NCI-H128 (cell line): Measurements from ENCODE around the gene NDOR1.

ENCODE experiments used
- DNase-seq: peaks from one replicate; lab custom pipeline; 2025; ENCODE audit not compliant: unreplicated experiment; lab: John Stamatoyannopoulos, UW

The NDOR1 gene

DNA sequence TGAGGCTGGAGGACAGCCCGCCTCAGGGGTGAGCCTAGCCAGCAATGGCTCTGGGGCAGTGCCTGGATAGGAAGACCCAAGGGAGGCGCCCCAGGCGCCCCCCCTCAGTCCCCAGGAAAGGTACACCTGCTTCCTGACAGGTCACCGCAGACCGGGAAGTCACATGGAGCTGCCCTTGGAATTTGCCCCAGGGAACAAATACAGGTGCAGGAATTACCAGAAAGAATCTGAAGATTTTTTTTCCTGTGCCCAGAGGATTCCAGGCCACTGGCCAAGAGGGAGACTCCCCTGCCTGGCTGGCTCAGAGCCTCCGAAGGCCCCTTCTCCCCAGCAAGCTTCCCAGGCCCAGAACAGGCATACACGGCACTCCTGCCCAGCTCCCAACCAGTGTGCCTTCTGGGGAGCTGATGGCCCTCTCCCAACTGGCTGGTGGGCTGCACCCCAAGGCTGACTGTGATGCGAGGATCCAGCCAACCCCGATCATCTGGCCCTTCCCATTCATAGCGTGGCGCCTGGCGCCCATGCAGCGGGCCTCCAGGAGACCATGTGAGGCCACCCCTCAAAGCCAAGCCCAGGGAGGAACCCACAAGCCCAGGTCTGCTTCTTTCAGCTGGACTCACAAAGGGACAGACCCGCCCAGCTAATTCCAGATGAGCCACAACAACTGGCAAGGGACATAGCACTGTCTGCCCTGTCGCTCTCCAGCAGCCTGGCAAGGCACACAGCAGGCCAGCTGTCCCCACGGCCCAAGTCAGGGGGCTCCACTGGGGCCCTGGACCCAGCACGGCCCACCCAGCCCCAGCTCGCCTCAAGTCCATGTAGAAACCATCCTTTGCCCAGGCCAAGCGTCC, 7.2 kb upstream of the NDOR1 start:
- DNase-seq = no peak

DNA sequence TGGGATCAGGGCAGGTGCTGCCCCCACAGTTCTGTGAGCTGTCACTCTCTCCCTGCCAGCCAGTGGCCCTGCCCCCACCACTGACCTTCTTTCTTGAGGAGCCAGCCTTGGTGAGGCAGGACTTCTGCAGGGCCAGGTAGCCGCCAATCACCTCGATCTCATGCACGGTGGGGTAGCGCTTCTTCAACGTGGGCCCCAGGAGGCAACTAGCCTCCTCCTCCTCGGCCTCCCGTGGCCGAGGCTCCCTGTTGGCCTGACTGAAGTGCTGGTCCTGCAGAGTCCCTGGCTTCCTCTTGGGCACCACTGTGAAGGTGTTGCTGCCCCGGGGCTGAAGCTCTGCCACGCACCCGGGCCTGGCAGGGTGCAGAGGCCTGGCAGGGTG, 6.6 kb upstream of the NDOR1 start:
- DNase-seq = no peak

DNA sequence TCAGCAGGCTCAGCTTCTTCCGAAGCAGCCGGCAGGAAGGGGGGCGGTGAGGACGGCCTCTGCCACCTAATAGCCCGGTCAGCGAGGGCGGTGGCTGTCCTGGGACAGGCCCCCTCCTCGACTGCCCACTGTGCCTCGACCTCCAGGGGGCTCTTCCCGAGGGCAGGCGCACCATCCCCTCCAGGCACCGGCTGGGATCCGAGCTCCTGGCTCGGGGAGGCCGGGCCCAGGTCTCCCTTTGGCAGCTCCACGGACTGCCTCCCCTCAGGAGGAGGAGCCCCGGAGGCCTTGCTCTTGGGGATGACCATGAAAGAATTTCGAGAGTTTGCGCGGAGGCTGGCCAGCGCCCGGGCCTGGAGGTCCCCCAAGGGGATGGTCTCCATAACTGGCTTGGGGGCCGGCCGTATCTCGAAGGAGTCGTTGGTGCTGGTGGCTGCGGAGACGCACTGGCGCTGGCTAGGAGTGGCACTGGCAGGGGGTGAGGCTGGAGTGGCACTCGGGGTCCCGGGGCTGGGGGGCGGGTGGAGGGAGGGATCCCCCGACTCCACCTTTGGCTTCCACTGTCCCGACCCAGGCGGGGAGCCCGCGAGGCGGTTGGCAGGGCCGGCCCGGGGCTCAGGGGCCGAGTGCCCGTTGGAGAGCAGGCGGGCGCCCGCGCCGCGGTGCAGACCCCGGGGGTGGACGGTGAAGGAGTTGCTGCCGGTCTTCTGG, 5.9 kb upstream of the NDOR1 start:
- DNase-seq = no peak

- peak; percentile 99 for DNase-seq
These were observed 4.9 kb upstream of the NDOR1 start, which contains the start of gene TPRN for GRCh38 chr9:137200311-137201204. Gene TPRN (minus strand): TSS chr9:137200741. CDS start chr9:137200711, 30 bp downstream.

DNA sequence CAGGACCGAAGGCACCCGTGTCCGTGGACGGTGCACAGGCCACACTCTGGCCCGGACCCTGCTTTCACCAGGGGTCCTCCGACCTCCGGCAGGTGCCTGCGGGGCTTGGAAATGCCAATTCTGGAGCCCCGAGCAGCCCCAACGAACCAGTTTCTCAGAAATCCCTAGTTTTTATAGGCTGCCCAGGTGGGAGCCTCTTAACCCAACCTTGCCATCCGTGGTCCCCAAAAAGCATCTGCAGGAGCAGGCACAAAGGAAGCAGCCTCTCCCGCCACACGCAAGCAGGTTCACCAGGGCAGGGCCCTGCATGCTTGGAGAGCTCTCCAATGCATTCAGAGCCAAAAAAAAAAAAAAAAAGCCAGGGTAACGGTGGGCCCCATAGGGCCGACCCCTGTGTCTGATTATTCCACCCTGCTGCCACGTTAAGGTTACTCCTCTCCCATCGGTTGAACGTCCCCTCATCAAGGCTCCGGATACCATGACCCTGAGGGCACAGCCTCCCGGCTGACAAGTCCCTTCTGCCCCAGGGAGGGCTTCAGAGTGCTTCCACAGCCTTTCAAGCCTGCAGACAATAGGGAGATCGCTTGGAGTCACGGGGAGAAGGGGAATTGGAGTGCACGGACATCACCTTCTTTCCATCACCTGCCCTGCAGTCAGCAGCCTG, 4.2 kb upstream of the NDOR1 start:
- no peak for DNase-seq

- no peak for DNase-seq
These were observed 2.5 kb upstream of the NDOR1 start for GRCh38 chr9:137202966-137203365.

DNA sequence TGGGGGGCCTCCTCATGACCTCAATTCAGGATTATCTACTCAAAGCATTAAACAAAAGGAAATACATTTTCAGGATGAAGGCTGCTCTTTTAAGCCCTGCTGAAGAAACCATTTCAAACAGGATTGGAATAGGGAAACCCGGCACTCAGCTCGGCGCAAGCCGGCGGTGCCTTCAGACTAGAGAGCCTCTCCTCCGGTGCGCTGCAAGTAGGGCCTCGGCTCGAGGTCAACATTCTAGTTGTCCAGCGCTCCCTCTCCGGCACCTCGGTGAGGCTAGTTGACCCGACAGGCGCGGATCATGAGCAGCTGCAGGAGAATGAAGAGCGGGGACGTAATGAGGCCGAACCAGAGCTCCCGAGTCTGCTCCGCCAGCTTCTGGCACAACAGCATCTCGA, 772 bp upstream of the NDOR1 start:
- DNase-seq = no peak

GRCh38 chr9:137206602-137207001, 1.1 kb downstream of the NDOR1 start:
- no peak for DNase-seq

- DNase-seq = no peak
These were observed 6.0 kb downstream of the NDOR1 start for GRCh38 chr9:137211532-137211931.

GRCh38 chr9:137212520-137212919, 7.0 kb downstream of the NDOR1 start:
- no peak for DNase-seq

DNA sequence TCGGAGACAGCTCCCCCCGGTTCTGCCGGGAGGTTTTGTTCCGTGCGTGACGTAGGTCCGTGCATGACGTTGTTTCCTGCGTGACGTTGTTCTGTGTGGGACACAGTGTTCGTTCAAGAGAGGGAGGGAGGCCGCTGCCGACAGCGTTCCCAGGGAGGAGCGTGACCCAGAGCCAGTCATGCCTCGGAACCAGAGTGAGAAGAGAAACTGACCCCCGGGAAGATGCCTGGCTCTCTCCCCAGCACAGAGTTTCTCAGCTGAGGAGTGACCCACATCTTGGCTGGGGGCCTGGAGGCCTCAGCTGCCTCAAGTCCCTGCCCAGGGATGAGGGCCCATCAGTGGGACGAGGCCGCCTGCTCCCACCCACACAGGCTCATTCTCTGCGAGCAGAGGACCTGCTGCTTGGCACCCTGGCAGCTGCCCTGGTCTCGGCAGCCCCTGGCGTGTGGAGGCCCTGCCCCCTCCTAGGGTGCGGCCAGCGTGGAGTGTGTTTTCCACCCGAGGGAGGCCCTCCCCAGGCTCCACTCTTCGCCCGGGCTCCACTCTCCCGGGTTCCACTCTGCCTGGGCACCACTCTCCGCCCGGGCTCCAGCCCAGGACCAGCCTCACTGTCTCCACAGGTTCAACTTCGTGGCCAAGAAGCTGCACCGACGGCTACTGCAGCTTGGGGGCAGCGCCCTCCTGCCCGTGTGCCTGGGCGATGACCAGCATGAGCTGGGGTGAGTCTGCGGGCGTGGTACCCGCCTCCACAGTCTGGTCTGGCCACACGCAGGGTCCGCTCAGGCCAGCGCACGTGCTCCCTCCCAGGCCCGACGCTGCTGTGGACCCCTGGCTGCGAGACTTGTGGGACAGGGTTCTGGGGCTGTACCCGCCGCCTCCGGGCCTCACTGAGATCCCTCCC, 7.9 kb downstream of the NDOR1 start:
- DNase-seq = no peak

GRCh38 chr9:137214620-137215019, 9.1 kb downstream of the NDOR1 start:
- no peak for DNase-seq

DNA sequence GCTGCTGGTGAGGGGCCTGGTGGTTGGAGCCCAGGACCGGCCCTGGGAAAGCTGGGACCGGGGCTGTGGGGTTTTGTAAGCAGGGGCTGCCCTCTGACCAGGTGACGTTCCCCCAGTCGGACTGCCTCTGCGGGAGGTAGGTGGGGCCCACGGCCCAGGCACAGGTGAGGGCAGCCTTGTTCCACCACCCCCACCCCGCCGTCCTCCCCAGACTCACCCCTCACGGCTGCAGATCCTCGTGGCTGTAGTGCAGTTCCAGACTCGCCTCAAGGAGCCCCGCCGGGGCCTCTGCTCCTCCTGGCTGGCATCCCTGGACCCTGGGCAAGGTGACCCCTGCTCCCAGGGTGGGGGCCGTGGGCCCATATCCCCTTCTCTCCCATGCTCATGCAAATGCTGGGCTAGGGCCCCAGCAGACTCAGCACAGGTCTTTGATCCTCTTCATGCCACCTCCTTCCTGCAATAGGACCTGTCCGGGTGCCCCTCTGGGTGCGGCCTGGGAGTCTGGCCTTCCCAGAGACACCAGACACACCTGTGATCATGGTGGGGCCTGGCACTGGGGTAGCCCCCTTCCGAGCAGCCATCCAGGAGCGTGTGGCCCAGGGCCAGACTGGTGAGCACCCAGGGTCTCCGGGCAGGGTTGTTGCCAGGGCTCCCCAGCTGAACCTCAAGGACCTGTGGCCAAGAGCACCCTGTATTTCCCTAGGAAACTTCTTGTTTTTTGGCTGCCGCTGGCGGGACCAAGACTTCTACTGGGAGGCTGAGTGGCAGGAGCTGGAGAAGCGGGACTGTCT, 9.9 kb downstream of the NDOR1 start:
- DNase-seq = no peak

DNA sequence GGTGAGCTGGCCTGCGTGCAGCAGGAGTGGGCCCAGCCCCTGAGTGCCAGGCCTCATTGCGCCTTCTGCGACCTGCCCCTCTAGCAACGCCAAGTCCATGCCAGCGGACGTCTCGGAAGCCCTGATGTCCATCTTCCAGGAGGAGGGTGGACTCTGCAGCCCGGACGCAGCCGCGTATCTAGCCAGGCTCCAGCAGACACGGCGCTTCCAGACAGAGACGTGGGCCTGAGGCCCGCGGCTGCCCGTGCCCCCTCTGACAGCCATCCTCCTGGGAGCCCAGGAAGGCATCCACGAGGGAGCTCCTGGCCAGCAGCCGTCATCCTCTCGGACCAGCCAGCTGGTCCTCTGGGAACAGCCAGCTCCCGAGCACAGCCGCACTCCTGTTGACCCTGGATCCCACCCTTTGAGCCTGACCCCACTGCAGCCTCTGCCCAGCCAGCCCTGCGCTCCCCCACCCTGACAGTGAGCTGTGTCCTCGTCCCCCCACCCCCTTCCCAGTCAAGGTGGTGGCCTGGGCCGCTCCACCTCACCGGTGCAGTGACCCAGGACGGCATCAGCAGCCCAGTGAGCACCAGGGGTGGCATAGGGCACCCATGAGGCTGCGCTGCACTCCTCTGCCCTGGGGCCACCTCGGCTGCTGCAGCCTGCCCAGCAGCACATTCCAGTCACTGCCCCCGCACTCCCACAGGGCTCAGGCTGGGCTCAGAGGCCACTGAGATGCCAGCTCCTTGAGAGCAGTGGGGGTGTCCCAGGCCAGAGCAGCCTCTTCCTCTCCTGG, 10.9 kb downstream of the NDOR1 start:
- no peak for DNase-seq

DNA sequence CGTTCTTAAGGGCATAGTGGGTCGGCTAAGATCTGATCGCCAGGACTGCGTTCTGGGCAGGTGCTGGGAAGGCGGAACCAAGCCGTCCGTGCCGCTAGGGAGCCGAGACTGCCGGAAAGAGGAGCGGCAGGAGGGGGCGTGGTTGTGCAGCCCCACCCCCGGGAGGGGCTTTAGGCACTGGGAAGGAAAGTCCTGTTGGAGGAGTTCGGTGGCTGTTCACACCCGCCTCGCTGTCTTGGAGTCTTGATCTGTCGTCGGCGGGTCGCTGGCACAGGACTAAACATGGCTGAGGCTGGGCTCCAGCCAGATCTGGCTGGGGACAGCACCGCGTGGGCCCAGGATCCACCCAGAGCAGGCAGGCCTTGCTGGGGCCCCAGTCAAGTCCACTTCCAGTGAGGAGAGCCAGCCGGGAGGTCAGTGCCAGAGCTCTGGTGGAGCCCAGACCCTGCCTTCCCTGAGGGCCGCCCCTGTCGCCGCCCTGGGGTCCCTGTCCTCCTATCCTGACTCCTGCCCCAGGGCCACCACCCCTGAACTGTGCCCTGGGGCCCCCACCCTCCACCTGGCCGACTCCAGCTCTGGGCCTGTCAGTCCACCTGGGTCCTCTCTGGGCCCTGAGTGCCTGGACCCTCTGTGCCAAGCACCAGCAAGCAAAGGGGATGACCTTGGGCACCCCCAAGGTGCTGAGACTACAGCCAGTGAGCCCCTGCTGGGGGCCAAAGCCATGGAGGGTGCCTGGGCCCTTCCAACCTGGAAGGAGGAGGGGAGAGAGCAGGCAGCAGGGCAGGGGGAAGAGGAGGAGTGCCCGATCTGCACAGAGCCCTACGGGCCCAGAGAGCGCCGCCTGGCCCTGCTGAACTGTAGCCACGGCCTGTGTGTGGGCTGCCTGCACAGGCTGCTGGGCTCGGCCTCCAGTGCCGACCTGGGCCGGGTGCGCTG, 12.0 kb downstream of the NDOR1 start:
- no peak for DNase-seq

DNA sequence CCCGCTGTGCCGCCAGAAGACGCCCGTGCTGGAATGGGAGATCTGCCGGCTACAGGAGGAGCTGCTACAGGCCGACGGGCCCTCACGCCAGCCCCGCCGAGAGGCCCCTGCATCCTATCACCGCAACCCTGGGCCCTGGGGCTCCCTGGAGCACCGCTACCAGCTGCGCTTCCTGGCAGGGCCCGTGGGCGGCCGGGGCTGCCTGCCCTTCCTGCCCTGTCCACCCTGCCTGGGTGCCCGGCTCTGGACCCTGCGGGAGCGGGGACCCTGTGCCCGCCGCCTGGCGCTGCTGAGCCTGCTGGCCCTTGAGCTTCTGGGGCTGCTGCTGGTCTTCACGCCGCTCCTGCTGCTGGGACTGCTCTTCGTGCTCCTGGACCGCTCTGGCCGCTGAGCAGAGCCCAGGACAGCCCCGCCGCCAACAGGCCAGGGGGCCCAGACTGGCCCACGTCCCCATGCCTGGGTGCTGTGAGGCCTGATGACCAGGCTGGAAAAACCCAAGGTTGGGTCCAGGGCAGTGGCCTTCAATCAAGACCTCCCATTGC, 12.8 kb downstream of the NDOR1 start:
- DNase-seq = no peak

DNA sequence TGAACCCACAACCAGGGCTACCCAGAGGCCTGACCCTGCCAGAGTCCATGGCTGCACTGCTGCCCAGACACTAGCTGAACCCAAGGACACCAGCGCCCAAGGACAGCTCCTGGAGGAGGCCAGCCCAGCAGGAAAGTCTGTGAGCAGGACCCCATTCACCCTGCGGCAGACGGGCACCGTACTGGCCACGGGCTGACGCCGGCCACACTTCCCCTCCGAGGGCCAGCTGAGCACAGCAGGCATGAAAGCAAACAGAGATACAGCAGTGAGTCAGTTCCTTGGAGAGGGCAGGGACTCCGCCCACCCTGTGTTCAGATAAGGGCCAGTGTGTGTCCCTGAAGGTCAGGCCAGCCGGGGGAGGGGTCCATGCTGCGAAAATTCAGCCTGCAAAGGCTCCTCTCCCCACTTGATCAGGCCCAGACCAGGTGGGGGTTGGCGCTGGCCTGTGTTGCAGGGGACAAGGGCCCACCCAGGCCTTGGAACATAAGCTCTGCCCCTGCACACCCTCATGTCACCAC, 13.3 kb downstream of the NDOR1 start:
- DNase-seq = no peak
